Mammary epithelial cell (primary cell): ENCODE data around the gene INA.

ENCODE experiments used
- EZH2 ChIP-seq: IDR thresholded peaks from 2 replicates; pipeline ENCODE4 v1.6.1; 2012; ENCODE audit warnings: low read length, inconsistent platforms, borderline replicate concordance
- TF ChIP-seq, protein P1 (sequence below), 2 donors: IDR thresholded peaks in 1 of 2; conservative IDR thresholded peaks in 1 of 2; 2 replicates each; pipeline ENCODE4 v1.5.1; 2011 to 2012; ENCODE audit warnings: inconsistent platforms in 2 of 2, low read length in 2 of 2, mild to moderate bottlenecking in 2 of 2, control low read depth in 1 of 2, low read depth in 1 of 2; ENCODE audit not compliant: insufficient read depth in 1 of 2; ENCODE audit errors: extremely low read depth in 1 of 2

DNA sequence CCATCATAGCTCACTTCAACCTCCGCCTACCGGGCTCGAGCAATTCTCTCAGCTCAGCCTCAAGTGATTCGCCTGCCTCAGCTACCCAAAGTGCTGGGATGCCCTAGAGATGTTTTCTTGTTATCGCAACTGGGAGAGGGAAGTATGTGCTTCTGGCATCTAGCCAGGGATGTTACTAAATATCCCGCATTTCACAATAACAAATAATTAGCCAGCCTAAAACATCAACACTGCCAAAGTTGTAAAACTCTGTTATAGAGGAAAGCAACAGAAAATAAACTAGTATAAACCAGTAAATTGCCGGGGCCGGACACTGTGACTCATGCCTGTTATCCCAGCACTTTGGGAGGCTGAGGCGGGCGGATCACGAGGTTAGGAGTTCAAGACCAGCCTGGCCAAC, 7.2 kb downstream of the INA start:
- TF ChIP-seq, protein P1, sequence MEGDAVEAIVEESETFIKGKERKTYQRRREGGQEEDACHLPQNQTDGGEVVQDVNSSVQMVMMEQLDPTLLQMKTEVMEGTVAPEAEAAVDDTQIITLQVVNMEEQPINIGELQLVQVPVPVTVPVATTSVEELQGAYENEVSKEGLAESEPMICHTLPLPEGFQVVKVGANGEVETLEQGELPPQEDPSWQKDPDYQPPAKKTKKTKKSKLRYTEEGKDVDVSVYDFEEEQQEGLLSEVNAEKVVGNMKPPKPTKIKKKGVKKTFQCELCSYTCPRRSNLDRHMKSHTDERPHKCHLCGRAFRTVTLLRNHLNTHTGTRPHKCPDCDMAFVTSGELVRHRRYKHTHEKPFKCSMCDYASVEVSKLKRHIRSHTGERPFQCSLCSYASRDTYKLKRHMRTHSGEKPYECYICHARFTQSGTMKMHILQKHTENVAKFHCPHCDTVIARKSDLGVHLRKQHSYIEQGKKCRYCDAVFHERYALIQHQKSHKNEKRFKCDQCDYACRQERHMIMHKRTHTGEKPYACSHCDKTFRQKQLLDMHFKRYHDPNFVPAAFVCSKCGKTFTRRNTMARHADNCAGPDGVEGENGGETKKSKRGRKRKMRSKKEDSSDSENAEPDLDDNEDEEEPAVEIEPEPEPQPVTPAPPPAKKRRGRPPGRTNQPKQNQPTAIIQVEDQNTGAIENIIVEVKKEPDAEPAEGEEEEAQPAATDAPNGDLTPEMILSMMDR (conservative IDR thresholded peaks at IDR 0.05 in 1 of 2, IDR thresholded peaks at IDR 0.05 in 1 of 2; ENCODE audit: extremely low read depth in 1 of 2, insufficient read depth in 1 of 2, low read depth in 1 of 2, low read length in 2 of 2) = no peak
- no peak for TF ChIP-seq EZH2
